ENCODE data around the gene CRYBG1. TPM values are rescaled to one million over a fixed set of nuclear protein-coding genes. Genes with fewer than 3 reads are reported as not detected.

Gene CRYBG1
- total and polyA plus RNA-seq, 2 of the 4 experiments (the other 2 are of a cell fraction): 0.38 to 1.1 TPM

DNA sequence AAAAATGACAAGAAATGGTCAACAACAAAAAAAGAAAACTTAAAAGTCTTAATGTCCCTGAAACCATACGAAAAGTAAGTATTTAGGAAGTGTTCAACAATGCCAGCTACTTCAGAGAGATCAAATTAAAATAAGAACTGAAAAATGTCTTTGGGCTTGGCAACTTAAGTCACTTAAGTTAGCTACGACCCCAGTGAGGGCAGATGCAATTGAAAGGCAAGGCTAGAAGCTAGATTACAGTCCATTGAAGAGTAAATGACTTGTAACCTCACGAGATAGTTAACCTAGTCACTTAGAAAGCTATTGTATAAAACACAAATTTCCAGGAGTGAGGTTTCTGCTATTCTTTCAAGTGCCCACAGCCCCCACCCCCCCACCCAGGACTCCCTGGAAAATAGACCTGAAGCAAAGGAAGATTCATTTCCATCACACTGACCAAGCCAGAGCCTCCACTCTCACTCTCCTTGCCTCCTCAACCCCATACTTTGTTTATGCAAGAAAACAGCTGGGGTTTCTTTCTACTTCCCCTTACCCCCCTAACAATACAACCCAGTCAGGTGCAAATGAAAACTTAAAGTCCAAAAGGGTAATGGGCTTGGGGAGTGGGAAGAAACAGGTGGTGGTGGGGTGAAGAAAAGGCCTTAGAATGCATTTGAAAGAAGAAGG, 254.2 kb downstream of the CRYBG1 start:
- Histone ChIP-seq H2BK15ac (ENCODE audit: low read depth, low read length) (no peak overlapping the region), H3K4me2 (ENCODE audit: low read depth, low read length) (no peak overlapping the region), H4K91ac (ENCODE audit: insufficient read depth, low read depth, low read length) (no peak overlapping the region), H3K36me3 (ENCODE audit: control insufficient read depth, insufficient read depth, low read length) (peaks cover 1% of the 10 kb centered on the region; the same call in 1 of the 2 replicates), H4K20me1 (ENCODE audit: insufficient read depth, low read length) (no peaks in the 10 kb centered on the region), H3K27me3 (ENCODE audit: control insufficient read depth, insufficient read depth, low read length) (no peaks in the 10 kb centered on the region), H2AFZ (replicated peaks; ENCODE audit: low read length, poor library complexity) (no peak overlapping the region), H2BK120ac (ENCODE audit: low read depth, low read length) (no peak overlapping the region), H4K5ac (ENCODE audit: low read depth, low read length) (no peak overlapping the region), H3K14ac (replicated peaks; ENCODE audit: low read depth, low read length) (no peak overlapping the region), H3K56ac (ENCODE audit: extremely low read depth, insufficient read depth, low read length) (no peak overlapping the region), H3K4me3 (ENCODE audit: insufficient read depth, low read depth, low read length) (no peak overlapping the region), H3K4ac (ENCODE audit: low read depth, low read length) (no peak overlapping the region), H3K27ac (ENCODE audit: insufficient read depth, low read length) (no peak overlapping the region), H3K4me1 (ENCODE audit: control insufficient read depth, insufficient read depth, low read length) (no peaks in the 10 kb centered on the region), H3K9me1 (ENCODE audit: insufficient read depth, low read length) (no peaks in the 10 kb centered on the region), H3K9me3 (ENCODE audit: control insufficient read depth, insufficient read depth, low read length) (no peaks in the 10 kb centered on the region), H4K8ac (ENCODE audit: low read depth in 2 of 2, low read length in 2 of 2) (no peak overlapping the region), H2BK20ac (ENCODE audit: low read depth, low read length) (no peak overlapping the region), H3K9ac (ENCODE audit: low read depth, low read length) (no peak overlapping the region), H2AK9ac (replicated peaks; ENCODE audit: low read depth, low read length, poor library complexity) (no peak overlapping the region), H3K18ac (ENCODE audit: low read depth, low read length) (no peak overlapping the region), H3K23ac (ENCODE audit: low read depth, low read length) (no peak overlapping the region), H2BK5ac (ENCODE audit: low read depth, low read length, poor library complexity, severe bottlenecking) (no peak overlapping the region), H2AK5ac (ENCODE audit: low read depth, low read length) (no peak overlapping the region), H3K79me1 (ENCODE audit: low read depth in 1 of 2, low read length in 2 of 2) (no peaks in the 10 kb centered on the region)
- CTCF ChIA-PET: no interaction called here
- in situ Hi-C loops (cut with MboI; ENCODE audit: low sequenced_read_pairs): no loop called here
- DNase-seq (no peak), ATAC-seq (ENCODE audit: low read depth) (no peak)
- BruUV-seq (replicated peaks): no TSS peak
- intact Hi-C loops (cut with micrococcal nuclease): no loop called here
- dilution Hi-C loops (cut with HindIII; ENCODE audit: low sequenced_read_pairs, unreplicated experiment): no loop called here
- WGBS, 2 experiments (ENCODE audit: extremely low coverage in 2 of 2, insufficient read length in 1 of 2): no CpG with 5 or more reads among the region's 3 CpGs
- POLR2A ChIA-PET (ENCODE audit: unreplicated experiment): no interaction called here
- TF ChIP-seq FOS (IDR thresholded peaks at IDR 0.05; ENCODE audit: low read depth, low read length): no peak

All from IMR-90 (cell line).